Upper lobe of left lung (tissue), 6 donors: ENCODE measurements around the gene C10orf71. TPM values are rescaled to one million over a fixed set of nuclear protein-coding genes. Genes with fewer than 3 reads are reported as not detected.

Source experiments
- ATAC-seq, 2 donors: fragments of 200-7000 bp; cut with Tn5 transposase; one replicate each; pipeline ENCODE4 v1.9.1; 2022; ENCODE audit warnings: mild to moderate bottlenecking in 2 of 2, moderate library complexity in 2 of 2; ENCODE audit not compliant: low FRiP score in 2 of 2
- DNase-seq, 2 donors: peaks; one replicate each; pipeline ENCODE4 v3.0.0-alpha.2; 2019 to 2020
- H3K27ac ChIP-seq, 4 donors: fragments of 200-600 bp; sonication (generic); one replicate each; pipeline ENCODE4 v1.5.1; 2016 to 2019
- H3K27me3 ChIP-seq, 4 donors: fragments of 200-600 bp; sonication (generic); one replicate each; pipeline ENCODE4 v1.5.1; 2017 to 2019
- H3K36me3 ChIP-seq, 4 donors: fragments of 200-600 bp; sonication (generic); one replicate each; pipeline ENCODE4 v1.5.1; 2016 to 2019
- H3K4me1 ChIP-seq, 4 donors: fragments of 200-600 bp; sonication (generic); one replicate each; pipeline ENCODE4 v1.5.1; 2018 to 2019
- H3K4me3 ChIP-seq, 4 donors: fragments of 200-600 bp; sonication (generic); one replicate each; pipeline ENCODE4 v1.5.1; 2017 to 2019; ENCODE audit warnings: mild to moderate bottlenecking in 2 of 4, moderate library complexity in 1 of 4
- H3K9me3 ChIP-seq, 4 donors: fragments of 200-600 bp; sonication (generic); one replicate each; pipeline ENCODE4 v1.5.1; 2018 to 2019
- EP300 ChIP-seq, 4 donors: sonication (generic); formaldehyde crosslinking; IDR thresholded peaks; one replicate each; pipeline ENCODE4 v1.5.1; 2017; ENCODE audit warnings: antibody characterized with exemption in 4 of 4, control low read depth in 2 of 4
- POLR2A ChIP-seq, 4 donors: fragments of 450-650 bp; IDR thresholded peaks; one replicate each; pipeline ENCODE4 v1.5.1; 2016 to 2017; ENCODE audit warnings: antibody characterized with exemption in 4 of 4, mild to moderate bottlenecking in 2 of 4
- POLR2AphosphoS5 ChIP-seq, 2 donors: sonication (generic); formaldehyde crosslinking; IDR thresholded peaks; one replicate each; pipeline ENCODE4 v1.5.1; 2017; ENCODE audit warnings: antibody characterized with exemption in 2 of 2
- WGBS, 2 donors: methylation state at CpG; one replicate each; pipeline ENCODE4 v1.1.5; 2017 to 2018; 5-methylcytosine and 5-hydroxymethylcytosine counted together
- total RNA-seq, 6 donors: library from RNA; depleted of rRNA in 4 of 6; stranded (reverse); fragments of >200 nt in 4 of 6; gene quantifications; one replicate each; pipeline versions ENCODE4 v1.1.0 to v1.2.1, GENCODE V29; 2016 to 2021
- TF ChIP-seq, protein P1 (sequence below), 6 experiments: fragments of 450-650 bp in 4 of 6; fragments of 200-600 bp in 2 of 6; sonication (generic) in 2 of 6; IDR thresholded peaks; one replicate each; pipeline ENCODE4 v1.5.1; 2016 to 2019; ENCODE audit warnings: antibody characterized with exemption in 6 of 6
- donor health status: DM: no; HTN: no; CAD: no; lungs with moderate emphysema.
- donor health status: DM: no; HTN: yes; CAD: no; lungs with severe emphysema.

C10orf71 gene
- total RNA-seq, 6 donors from 2014 or later, result not detected

DNA sequence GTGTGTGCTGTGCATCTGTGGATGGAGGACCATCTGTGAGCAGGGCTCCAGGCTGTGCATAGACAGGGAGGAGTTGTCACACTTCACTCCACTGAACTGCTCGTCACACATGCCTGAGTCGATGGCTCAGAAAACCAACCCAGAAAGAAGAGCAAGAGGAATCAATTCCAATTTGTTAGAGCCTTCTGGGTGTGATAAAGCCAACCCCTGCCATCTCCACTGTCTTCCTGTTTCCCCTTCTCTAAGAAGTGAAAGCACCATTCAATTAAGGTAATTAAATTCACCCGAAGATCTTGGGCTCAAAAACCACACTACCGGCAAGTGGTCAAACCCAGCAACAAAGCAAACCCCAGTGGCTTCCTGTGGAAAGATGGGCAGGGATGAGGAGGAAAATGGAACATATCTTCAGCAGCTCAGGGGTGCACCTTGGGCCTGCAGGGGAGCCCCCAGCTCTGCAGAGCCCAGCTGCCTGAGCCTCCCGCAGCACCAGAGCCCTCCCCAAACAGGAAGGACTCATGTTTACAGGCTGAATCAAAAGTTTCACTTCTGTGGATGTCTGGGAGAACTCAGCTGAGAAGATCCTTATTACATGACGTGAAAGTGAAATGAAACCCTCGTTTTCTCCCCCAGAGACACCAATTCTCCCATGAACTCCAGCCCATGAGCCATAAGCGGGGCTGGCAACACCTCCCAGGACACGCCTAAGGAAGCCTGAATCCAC is 10.9 kb downstream of the C10orf71 start:
- H3K36me3 ChIP-seq, result no peaks in the 10 kb centered on the region
- H3K27me3 ChIP-seq, result no peaks in the 10 kb centered on the region
- TF ChIP-seq POLR2A (IDR thresholded peaks at IDR 0.05), result no peak
- no peak for TF ChIP-seq EP300 (IDR thresholded peaks at IDR 0.05)
- TF ChIP-seq POLR2AphosphoS5 (IDR thresholded peaks at IDR 0.05), result no peak
- TF ChIP-seq, protein P1, sequence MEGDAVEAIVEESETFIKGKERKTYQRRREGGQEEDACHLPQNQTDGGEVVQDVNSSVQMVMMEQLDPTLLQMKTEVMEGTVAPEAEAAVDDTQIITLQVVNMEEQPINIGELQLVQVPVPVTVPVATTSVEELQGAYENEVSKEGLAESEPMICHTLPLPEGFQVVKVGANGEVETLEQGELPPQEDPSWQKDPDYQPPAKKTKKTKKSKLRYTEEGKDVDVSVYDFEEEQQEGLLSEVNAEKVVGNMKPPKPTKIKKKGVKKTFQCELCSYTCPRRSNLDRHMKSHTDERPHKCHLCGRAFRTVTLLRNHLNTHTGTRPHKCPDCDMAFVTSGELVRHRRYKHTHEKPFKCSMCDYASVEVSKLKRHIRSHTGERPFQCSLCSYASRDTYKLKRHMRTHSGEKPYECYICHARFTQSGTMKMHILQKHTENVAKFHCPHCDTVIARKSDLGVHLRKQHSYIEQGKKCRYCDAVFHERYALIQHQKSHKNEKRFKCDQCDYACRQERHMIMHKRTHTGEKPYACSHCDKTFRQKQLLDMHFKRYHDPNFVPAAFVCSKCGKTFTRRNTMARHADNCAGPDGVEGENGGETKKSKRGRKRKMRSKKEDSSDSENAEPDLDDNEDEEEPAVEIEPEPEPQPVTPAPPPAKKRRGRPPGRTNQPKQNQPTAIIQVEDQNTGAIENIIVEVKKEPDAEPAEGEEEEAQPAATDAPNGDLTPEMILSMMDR (IDR thresholded peaks at IDR 0.05), result no peak
- DNase-seq (no peak), ATAC-seq (peak in 1 of 2 donors; percentile 32)
- peak overlapping the region in 3 of 4 donors; percentile 1 to 60 (median 57) for H3K27ac ChIP-seq
- peaks cover 0 to 10% (median 4%) of the 10 kb centered on the region in 4 donors for H3K4me1 ChIP-seq
- WGBS, 2 donors, result 59 to 61% methylated on average over 9 of the region's 9 CpGs
- no peak overlapping the region for H3K4me3 ChIP-seq
- H3K9me3 ChIP-seq, result no peaks in the 10 kb centered on the region

DNA sequence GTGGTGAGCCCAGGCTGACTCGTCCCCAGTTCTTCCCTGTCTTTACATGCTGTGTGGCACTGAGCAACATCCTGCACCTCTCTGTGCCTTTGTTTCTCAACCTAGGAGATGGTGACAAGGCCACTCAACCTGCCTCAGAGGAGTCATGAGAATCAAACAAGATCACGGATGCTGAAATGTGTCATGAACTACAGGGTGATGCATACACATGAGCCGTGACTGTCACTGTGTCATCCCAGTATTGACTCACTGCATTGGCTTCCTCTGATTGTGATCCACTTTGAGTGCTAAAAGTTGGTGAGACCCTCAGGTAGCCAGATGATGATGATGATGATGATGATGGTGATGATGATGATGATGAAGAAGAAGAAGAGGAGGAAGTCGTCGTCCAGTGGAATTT is 11.5 kb downstream of the C10orf71 start:
- no peak for DNase-seq
- H3K9me3 ChIP-seq, result no peaks in the 10 kb centered on the region
- peak overlapping the region in 3 of 4 donors; percentile 1 to 60 (median 57) for H3K27ac ChIP-seq
- TF ChIP-seq EP300 (IDR thresholded peaks at IDR 0.05), result no peak
- TF ChIP-seq POLR2A (IDR thresholded peaks at IDR 0.05), result no peak
- no peak for TF ChIP-seq POLR2AphosphoS5 (IDR thresholded peaks at IDR 0.05)
- TF ChIP-seq, protein P1 (IDR thresholded peaks at IDR 0.05), result no peak
- H3K4me1 ChIP-seq, result peaks cover 0 to 10% (median 4%) of the 10 kb centered on the region in 4 donors
- WGBS, 2 donors, result 67 to 87% methylated on average over 5 of the region's 5 CpGs
- no peaks in the 10 kb centered on the region for H3K27me3 ChIP-seq
- no peak overlapping the region for H3K4me3 ChIP-seq
- H3K36me3 ChIP-seq, result no peaks in the 10 kb centered on the region
- peak in 1 of 2 donors; percentile 2 for ATAC-seq

DNA sequence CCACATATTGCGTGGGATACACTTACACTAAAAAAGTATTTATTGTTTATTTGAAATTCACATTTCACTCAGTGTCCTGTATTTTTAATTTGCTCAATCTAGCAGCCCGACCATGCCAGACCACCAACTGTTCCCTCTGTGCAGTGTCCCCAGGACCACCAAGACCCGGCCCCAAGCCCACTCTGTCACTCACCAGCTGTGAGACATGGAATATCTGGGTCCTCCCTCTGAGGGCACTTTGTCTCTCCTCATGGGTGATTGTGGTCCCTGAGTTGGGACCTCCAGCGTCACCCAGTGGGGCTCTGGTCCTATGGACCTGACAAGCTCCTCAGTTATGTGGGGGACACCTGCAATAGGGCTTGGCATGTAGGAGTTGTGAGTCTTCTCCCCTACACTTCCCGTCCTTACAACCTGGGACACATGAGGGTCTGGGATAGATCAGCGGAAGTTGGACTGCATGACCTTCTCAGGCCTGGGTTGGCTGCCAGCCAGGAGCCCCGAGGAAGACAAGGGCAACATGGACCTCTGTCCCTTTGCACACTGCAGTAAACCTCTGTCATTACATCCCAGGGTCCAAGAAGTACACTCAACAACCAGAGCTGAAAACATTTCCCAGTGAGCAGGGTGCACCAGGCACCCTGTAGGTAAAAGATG is 12.1 kb downstream of the C10orf71 start:
- Histone ChIP-seq H3K9me3 (no peaks in the 10 kb centered on the region), H3K27me3 (no peaks in the 10 kb centered on the region), H3K27ac (peak overlapping the region in 2 of 4 donors; percentile 18 to 54), H3K36me3 (no peaks in the 10 kb centered on the region), H3K4me1 (peaks cover 0 to 10% (median 4%) of the 10 kb centered on the region in 4 donors), H3K4me3 (no peak overlapping the region)
- no peak for DNase-seq
- no peak for ATAC-seq
- WGBS, 2 donors, result 80 to 84% methylated on average over 7 of the region's 7 CpGs
- no peak for TF ChIP-seq POLR2AphosphoS5 (IDR thresholded peaks at IDR 0.05)
- TF ChIP-seq, protein P1 (IDR thresholded peaks at IDR 0.05), result no peak
- TF ChIP-seq EP300 (IDR thresholded peaks at IDR 0.05), result no peak
- TF ChIP-seq POLR2A (IDR thresholded peaks at IDR 0.05), result no peak

DNA sequence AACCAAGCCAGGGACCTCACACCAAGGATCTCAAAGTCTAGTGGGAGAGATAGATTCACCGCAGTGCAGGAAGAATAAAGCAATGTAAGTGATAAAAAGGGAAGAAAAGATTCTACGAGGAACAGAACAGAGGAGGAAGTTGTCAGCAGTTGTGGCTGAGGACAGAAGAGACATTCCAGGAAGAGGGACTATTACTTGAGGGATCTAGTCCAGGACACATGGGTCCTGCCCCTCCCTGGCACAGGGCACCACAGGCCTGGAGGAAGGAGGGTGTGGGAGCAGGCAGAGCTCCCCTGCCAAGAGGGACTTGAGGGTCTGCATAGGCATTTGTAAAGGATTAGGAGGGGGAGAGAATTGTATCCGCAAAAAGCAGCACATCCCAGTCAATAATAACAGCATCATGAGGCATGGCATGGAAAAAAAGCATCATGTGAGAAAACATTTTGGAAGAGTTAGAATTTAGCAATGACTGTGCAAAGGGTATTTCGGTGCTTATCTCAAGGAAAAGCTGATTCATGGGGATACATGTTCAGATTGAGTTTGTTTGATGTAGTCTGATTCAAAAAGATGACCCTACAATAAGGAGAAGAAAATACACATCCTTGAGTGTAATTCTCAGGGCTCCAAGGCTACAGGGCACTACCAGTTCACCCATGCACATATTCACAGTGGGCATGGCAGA is 12.7 kb downstream of the C10orf71 start:
- DNase-seq (no peak), ATAC-seq (peak in 1 of 2 donors; percentile 41)

More for the DNA sequence above, 12.7 kb downstream of the C10orf71 start:
- no peak for TF ChIP-seq EP300 (IDR thresholded peaks at IDR 0.05)
- TF ChIP-seq, protein P1 (IDR thresholded peaks at IDR 0.05), result no peak
- Histone ChIP-seq H3K9me3 (no peaks in the 10 kb centered on the region), H3K27ac (peak overlapping the region in 2 of 4 donors; percentile 18 to 54), H3K4me3 (no peak overlapping the region), H3K4me1 (peaks cover 0 to 10% (median 4%) of the 10 kb centered on the region in 4 donors), H3K36me3 (no peaks in the 10 kb centered on the region), H3K27me3 (no peaks in the 10 kb centered on the region)
- 66 to 70% methylated on average over 4 of the region's 4 CpGs for WGBS, 2 donors
